HG03280 (cell line): ENCODE data around the gene C7orf57.
A peak's percentile ranks its signal among the peaks of the same experiment; 100 is the strongest.

Experiments
- ATAC-seq: cut with Tn5 transposase; IDR thresholded peaks from one replicate; pipeline ENCODE4 v1.9.1; 2021; ENCODE audit warnings: mild to moderate bottlenecking, moderate library complexity; ENCODE audit not compliant: unreplicated experiment

The C7orf57 gene

GRCh38 chr7:48084727-48085432 lies 49.5 kb downstream of the C7orf57 start:
- peak; percentile 56 for ATAC-seq

GRCh38 chr7:48085433-48085791 lies 50.1 kb downstream of the C7orf57 start:
- no peak for ATAC-seq

DNA sequence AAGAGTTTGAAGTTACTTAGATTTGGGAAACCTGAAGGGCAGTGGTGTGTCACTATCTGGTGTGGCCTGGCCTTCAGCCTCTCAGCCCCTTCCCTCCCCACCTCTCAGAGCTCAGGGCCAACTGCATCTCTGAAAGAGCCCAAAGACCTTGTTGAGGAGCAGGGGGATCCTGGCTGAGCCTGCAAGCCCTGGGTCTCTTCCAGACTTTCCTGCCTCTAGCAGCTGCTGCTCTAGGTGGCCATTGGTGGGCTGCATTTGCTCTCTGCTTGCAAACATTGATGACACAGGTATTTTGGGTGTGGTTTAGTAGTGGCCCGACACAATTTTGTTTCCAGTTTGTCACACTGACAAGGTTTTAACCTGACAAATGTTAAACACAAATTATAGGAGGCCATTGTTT lies 50.6 kb downstream of the C7orf57 start:
- no peak for ATAC-seq

- peak; percentile 14 for ATAC-seq
These were observed 52.0 kb downstream of the C7orf57 start for GRCh38 chr7:48087349-48087748.

DNA sequence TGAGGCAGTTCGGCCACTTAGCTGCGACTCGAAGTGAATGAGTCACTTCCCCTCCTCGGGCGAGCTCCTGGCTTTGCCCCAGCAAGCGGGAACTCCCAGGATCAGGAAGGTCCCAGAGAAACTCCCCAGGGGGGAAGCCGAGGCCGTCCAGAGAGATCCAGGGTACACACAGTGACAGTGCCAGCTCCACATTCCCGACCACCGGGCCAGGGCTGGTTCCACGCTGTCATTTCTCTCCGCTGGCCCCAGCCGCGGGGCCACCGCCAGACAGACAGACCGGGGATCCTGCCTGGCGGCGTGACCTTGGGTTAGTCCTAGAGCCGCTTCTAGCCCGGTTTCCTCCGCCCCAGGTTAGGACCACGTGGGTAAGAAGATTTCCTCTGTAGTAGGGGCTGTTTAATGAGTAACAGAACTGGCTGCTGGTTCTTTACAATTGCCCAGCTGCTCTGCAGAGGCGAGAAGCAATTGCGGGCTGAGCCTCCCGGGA lies 53.3 kb downstream of the C7orf57 start:
- peak; percentile 55 for ATAC-seq

DNA sequence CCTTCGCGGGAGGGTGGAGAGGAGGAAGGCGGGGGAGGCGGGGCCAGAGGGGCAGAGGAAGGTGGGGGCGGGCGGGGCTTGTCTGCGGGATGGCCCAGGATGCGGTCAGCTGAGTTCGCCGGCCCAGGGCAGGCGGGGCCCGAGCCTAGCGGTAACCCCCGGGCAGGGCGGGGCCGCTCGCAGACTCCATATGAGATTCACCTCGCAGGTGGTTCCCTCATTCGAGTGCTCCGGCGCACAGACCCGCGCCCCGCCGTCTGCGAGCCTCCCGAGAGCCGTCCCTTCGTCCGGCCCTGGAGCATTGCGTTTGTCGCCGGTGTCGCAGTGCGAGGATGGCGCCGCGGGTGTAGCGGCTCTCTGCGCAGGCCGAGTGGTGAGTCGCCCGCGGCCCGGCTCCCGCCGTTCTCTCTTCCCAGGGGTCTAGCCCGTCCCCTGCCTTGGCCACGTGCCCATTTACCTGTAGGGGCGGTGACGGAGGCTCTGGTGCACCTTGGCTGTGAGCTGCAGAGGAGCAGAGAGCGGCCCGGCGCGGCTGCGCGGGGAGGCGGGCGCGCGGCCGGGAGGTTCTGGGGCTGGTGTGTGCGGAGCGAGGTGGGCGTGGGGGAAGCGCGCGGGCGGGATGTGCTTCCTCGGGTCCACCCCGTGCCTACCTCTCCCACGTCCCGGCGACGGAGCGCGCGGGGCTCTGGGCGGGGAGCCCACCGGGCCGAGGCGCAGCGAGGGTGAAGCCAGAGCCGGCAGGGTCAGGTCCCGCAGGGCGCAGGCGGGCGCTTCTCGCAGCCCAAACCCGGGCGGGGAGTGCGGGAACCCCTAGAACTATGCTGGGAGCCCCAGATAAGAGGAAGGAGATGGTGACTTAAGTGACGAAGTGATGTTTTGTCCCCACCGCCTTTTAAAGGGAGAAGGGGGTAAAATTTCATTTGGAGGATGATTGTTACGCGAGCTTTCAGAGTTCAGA lies 54.0 kb downstream of the C7orf57 start, which contains the start of gene UPP1:
Gene UPP1 (plus strand): TSS at position 220 of the 958 bp plus-strand sequence. CDS start 5,519 bp downstream, outside the sequence.
- ATAC-seq, result peak; percentile 58

DNA sequence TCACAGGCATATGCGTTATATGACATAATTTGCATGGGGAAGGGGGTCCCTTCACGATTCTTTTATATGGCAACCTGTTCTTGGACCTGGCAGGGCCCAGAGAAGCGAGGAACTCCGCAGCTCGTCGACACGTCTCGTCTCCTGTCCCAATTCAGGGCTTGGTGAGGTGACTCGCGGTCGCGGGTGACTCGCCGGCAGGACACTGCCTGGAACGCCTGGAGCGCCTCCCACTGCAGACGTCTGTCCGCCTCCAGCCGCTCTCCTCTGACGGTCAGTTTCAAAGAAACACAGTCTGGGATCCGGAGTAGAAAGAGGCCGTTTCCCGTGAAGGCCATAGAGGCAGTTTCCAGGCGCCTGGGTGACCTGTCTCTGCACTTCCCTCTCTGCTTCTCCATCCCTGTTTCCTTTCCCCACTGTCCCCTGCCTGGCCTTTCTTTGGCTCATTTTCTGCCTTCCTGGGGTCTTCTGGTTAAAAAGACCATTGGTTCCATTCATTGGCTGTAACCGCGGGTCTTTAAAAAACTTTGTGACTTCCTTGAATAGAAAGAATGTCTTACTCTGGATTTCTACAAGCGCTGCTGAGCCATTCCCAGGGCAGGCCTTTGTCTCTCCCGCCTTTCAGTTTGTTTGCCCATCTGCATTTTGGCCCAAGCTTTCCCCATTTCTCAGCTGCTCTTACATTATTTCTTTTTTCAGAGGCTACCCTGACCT lies 54.9 kb downstream of the C7orf57 start:
- no peak for ATAC-seq

- ATAC-seq, result no peak
These were observed 56.4 kb downstream of the C7orf57 start for GRCh38 chr7:48091506-48092433.

DNA sequence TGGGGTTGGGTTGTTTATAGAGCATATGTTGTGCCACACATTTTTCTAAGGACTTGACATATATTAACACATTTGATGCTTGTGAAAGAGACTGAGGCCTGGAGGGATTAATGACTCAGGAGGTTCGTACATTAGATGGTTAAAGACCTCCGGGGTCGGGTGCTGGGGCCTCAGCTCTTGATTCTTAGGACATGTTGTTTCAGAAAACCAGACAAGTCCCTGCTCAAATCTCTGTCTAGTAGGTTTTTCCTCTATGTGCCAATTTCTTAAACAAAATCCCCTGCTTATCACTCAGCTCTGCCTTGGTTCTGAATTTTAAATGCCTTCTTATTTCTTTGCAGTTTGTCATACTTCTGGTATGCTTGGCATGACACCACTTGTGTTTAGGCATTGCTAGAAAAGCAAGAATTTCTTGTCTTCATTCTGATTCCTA lies 59.5 kb downstream of the C7orf57 start:
- no peak for ATAC-seq

DNA sequence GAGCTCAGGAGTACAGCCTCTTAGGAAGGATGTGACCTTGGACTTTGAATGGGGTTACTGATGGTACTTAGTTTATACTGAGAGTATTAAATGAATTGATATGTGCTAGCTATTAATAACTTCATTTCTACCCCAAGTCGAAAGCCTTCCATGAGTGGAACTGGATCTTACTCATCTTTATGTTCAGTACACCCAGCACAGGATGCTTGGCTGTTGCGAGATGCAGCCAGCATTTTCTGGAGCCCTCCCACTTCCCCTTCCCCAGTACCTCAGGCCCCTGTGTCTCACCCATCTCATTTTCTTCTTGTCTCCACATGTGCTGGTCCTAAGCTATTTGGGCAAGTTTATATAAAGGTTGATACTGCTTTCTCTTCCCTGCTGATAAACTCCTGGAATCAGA lies 60.9 kb downstream of the C7orf57 start:
- no peak for ATAC-seq

DNA sequence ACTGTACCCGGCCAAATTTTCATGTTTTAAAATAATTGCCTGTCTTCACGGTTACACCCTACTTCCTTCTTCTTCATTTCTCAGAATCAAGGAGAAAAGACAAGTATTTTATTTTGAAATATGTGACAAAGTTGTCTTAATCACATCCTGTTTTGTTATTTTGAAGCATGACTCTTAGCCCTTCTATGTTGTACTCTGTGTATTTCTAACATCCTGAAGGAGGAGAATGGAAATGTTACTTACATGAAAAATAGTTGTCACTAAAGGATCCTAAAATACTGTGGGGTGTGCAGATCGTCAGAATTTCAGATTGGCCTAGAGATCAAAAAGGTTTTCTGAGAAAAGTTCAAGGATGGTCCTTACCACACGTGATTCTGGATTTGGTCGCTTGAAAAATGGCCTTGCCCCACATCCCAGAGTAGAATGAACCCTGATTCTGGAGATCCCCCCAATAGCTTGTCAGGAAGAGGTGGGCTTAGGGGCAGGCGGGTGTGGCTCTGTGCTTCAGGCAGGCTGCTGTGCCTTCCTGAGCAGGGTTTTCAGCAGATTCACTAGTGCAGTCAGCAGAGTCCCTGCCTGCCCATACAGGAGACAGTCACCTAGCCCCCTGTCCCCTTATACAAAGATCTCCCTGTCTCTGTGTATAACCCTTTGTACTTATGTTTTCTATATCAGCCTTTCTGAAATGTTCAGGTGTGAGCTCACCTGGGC lies 62.3 kb downstream of the C7orf57 start:
- no peak for ATAC-seq

DNA sequence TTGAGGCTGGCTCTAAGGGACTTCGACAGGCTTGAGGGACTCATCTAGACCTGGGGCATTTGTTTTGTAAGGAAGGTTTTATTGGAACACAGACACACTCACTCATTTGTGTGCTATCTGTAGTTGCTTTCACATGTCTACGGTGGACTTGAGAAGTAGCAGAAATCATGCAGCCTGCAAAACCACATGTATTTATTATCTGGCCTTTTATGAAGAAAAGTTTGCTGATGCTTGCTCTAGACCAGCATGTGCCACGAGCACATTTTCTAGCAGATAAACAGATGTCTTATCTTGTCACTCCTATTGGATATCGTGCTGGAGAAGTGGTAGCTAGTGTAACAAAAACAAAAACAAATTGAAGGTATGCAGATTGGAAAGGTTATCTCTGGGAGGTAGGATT lies 63.5 kb downstream of the C7orf57 start:
- ATAC-seq, result no peak

GRCh38 chr7:48099781-48100180 lies 64.4 kb downstream of the C7orf57 start:
- no peak for ATAC-seq

GRCh38 chr7:48101352-48101751 lies 66.0 kb downstream of the C7orf57 start:
- ATAC-seq, result no peak

- no peak for ATAC-seq
These were observed 66.6 kb downstream of the C7orf57 start for GRCh38 chr7:48101968-48102367.

- no peak for ATAC-seq
These were observed 67.2 kb downstream of the C7orf57 start for GRCh38 chr7:48102530-48102929.

GRCh38 chr7:48105045-48105444 lies 69.7 kb downstream of the C7orf57 start:
- ATAC-seq, result no peak

DNA sequence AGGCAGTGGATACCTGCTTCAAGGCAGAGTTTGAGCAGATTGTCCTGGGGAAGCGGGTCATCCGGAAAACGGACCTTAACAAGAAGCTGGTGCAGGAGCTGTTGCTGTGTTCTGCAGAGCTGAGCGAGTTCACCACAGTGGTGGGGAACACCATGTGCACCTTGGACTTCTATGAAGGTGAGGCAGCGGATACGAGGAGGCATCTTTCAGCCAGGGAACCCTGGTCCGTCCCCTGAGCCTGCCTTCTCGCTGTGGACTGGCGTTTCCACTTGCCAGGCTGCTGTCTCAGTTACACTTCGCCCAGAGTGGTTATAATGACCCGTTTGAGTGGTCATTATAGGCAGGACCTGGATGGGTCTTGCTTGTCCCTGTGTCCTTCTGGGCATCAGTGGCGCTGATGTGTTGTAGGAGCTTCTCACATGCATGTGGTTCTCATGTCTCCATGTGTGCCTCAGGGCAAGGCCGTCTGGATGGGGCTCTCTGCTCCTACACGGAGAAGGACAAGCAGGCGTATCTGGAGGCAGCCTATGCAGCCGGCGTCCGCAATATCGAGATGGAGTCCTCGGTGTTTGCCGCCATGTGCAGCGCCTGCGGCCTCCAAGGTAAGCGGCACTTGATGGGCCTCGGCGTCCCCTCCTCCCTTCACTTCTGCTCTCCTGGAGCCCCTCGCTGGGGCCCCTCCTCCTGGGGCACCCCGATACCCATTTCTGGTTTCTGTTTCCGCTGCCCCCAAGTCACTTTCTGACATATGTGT lies 71.7 kb downstream of the C7orf57 start:
- ATAC-seq, result no peak
